NB4 (cell line): ENCODE data around the gene CNTN4.

ENCODE experiments used
- CTCF ChIP-seq: IDR thresholded peaks from one replicate; pipeline ENCODE4 v1.5.1; 2012; ENCODE audit warnings: low read depth, low read length
- POLR2A ChIP-seq: IDR thresholded peaks from 2 replicates; pipeline ENCODE4 v1.6.1; 2011; ENCODE audit warnings: mild to moderate bottlenecking; ENCODE audit not compliant: insufficient read length; ENCODE audit errors: extremely low read depth

GRCh38 chr3:2650746-2651145 is 552.1 kb downstream of the CNTN4 start:
- TF ChIP-seq CTCF: no peak
- no peak for TF ChIP-seq POLR2A
